Measurements from ENCODE around the gene RPL13A. TPM values are rescaled to one million over a fixed set of nuclear protein-coding genes. Genes with fewer than 3 reads are reported as not detected.
"Not testable (repeated sequence)": the region's sequence is repeated elsewhere in the genome, so short reads cannot be mapped to it uniquely, and the experiment has no call there.

The RPL13A gene
- total RNA-seq, 1 donor from 2014 or later = 2,203 TPM

DNA sequence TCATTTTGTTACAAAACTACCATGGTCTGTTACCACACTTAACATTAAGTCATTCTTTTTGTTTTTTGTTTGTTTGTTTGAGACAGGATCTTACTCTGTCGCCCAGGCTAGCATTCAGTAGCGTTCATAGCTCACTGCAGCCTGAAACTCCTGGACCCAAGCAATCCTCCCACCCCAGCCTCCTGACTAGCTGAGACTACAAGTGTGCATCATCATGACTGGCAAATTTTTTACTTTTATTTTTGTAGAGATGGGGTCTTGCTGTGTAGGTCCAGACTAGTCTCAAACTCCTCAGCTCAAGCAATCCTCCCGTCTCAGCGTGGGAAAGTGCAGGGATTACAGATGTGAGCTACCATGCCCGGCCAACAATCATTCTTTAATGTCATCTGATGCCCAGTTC is 31.1 kb upstream of the RPL13A start:
- DNase-seq = no peak

- no peak for DNase-seq
Measured at GRCh38 chr19:49458567-49458903, 28.9 kb upstream of the RPL13A start.

- no peak for DNase-seq
Measured at GRCh38 chr19:49459388-49459787, 28.0 kb upstream of the RPL13A start.

GRCh38 chr19:49461130-49461529 is 26.3 kb upstream of the RPL13A start:
- DNase-seq = not testable (repeated sequence)

DNA sequence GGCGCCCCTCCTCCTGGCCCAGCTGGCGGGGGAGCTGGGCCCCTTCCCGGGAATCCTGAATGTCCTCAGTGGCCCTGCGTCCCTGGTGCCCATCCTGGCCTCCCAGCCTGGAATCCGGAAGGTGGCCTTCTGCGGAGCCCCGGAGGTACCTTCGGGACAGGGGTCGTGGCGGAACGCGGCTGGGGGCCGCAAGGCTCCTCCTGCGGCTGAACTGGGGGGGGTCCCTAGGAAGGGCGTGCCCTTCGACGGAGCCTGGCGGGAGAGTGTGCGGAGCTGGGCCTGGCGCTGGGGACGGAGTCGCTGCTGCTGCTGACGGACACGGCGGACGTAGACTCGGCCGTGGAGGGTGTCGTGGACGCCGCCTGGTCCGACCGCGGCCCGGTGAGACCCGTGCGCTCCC is 25.8 kb upstream of the RPL13A start:
- no peak for DNase-seq

DNA sequence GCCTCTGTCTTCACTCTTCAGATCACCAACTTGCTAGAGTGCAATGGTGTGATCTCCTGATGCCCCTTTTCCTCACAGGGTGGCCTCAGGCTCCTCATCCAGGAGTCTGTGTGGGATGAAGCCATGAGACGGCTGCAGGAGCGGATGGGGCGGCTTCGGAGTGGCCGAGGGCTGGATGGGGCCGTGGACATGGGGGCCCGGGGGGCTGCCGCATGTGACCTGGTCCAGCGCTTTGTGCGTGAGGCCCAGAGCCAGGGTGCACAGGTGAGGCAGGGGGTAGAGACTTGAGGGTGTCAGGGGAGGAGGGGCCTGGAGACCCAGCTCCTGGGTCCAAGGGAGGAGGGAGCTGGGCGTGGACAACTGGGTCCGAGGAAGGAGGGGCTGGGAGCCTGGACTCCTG is 24.9 kb upstream of the RPL13A start:
- no peak for DNase-seq

- DNase-seq = no peak
Measured at GRCh38 chr19:49463960-49464740, 23.3 kb upstream of the RPL13A start.

DNA sequence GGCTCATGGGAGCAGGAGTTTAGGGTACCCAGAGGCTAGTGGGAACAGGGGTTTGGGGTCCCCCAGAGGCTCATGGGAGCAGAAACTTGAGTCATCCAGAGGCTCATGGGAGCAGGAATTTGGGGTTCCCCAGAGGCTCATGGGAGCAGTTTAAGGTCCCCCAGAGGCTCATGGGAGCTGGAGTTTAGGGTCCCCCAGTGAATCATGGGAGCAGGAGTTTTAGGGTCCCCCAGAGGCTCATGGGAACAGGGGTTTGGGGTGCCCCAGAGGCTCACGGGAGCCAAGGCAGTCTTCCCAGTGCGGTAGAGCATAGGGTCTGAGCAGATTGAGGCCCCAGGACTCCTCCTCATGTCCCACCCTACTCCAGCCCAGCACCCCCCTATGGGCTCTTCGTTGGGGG is 22.0 kb upstream of the RPL13A start:
- DNase-seq = no peak

DNA sequence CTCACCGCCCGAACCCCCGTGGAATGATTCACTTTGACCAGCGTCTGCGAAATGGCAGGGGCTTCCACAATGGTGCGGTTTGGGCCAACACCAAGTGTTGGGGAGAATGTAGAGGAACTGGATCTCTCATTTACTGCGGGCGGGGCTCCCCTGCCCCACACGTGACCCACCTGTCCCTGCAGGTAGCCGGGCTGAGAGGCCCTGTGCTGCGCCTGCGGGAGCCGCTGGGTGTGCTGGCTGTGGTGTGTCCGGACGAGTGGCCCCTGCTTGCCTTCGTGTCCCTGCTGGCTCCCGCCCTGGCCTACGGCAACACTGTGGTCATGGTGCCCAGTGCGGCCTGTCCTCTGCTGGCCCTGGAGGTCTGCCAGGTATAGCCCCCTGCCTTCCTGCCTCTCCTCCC is 19.2 kb upstream of the RPL13A start:
- DNase-seq = no peak

- no peak for DNase-seq
Measured at GRCh38 chr19:49468746-49469447, 18.5 kb upstream of the RPL13A start.

DNA sequence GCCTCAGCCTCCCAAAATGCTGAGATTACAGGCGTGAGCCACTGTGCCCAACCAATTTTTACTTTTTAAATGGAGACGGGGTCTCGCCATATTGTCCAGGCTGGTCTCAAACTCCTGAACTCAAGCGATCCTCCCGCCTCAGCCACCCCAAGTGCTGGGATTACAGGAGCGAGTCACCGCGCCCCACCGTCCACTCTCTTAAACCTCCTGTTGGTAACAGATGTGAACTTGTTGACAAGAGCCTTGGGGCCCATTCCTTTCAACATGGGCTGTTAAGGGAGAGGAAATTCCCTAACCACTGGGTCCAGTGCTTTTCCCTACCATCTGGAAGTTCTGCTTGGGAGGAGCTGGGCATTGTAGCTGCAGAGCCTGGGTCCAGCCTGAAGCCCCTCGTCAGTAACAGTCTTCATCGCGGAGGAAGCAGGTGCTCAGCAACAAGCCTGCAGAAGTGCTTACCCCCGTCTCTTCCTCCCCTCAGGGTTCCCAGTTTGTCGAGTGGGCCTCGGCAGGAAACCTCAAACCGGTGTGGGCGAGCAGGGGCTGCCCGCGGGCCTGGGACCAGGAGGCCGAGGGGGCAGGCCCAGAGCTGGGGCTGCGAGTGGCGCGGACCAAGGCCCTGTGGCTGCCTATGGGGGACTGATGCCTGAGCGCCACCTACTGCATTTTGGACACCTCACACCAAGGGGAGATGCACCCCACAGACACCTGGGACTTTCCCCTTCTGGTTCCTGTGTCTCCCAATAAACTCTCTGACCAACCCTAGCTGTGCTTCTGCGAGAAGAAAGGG is 17.4 kb upstream of the RPL13A start:
- DNase-seq = no peak

DNA sequence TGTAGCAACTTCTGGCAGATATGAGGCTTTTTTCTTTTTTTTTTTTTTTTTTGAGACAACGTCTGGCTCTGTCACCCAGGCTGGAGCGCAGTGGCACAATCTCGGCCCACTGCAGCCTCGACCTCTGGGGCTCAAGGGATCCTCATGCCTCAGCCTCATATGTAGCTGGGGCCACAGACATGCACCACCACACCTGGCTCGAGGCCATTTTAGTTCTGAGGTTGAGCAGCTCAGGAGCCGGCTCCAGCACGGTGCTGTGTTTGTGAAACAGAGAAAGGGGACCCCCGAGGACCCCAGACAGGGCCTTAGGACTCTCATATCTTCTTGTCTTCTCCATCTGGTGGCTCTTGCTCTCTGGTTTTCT is 16.8 kb upstream of the RPL13A start:
- no peak for DNase-seq

GRCh38 chr19:49472936-49473335 is 14.5 kb upstream of the RPL13A start:
- DNase-seq = no peak

- not testable (repeated sequence) for DNase-seq
Measured at GRCh38 chr19:49473501-49473867, 13.9 kb upstream of the RPL13A start.

DNA sequence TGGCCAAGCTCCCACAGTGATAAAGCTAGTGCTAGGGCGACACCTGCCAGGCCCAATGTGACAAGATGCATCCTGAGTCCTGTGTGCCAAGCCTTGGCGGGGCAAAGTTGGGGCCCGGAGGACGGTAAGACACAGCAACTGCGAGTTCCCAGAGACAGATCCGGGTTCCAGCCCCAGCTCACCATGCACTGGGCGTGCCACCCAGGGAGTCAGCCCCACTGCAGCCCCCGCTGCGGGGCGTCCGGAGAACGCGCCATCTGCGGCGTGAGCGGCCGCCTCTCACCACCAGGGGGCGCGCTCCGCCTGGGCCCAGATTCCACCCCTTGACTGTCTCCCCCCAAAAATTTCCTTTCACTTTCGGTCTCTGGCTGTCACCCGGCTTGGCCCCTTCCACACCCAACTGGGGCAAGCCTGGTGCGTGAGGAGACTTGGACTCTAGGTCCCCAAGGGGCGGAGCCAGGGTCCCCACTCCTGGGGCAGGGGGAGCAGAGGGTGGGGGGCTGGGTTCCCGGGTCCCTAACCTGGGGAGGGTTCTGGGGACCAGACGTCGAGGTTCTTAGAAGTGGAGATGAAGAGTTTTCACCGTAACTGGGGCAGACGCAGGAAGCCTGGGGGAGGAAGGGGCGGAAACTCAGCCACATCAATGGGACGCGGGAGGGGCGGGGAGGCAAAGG is 13.4 kb upstream of the RPL13A start, which contains the start of gene FLT3LG:
FLT3LG (plus strand) TSS at position 348 of the 674 bp plus-strand sequence. CDS start 425 bp downstream, outside the sequence.
- peak; percentile 11 for DNase-seq

- DNase-seq = no peak
Measured at GRCh38 chr19:49474542-49474924, 12.9 kb upstream of the RPL13A start.

DNA sequence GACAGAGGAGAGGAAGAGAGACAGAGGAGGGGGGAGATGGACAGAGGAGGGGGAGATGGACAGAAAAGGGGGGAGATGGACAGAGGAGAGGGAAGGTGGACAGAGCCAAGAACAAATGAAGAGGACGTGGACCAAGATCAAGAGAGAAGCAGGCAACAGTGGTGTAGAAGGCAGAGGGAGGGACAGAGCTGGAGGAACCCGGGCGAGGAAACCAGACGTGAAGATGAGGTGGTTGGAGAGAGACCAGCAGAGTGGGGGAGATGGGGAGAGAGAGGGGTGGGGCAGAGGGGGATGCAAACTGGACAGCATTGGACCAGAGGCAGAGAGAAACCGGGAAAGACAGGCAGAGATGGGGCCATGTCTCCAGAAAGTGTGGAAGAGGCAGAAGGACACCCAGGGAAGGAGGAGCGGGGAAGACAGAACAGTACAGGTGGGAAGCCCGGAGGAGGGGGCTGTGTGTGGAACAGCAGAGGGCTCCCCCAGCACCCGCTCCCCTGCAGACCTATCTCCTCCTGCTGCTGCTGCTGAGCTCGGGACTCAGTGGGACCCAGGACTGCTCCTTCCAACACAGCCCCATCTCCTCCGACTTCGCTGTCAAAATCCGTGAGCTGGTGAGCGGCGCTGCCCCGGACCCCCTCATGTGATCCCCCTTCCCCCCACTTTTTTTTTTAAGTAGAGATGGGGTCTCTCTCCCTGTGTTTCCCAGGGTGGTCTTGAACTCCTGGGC is 12.1 kb upstream of the RPL13A start:
- no peak for DNase-seq

DNA sequence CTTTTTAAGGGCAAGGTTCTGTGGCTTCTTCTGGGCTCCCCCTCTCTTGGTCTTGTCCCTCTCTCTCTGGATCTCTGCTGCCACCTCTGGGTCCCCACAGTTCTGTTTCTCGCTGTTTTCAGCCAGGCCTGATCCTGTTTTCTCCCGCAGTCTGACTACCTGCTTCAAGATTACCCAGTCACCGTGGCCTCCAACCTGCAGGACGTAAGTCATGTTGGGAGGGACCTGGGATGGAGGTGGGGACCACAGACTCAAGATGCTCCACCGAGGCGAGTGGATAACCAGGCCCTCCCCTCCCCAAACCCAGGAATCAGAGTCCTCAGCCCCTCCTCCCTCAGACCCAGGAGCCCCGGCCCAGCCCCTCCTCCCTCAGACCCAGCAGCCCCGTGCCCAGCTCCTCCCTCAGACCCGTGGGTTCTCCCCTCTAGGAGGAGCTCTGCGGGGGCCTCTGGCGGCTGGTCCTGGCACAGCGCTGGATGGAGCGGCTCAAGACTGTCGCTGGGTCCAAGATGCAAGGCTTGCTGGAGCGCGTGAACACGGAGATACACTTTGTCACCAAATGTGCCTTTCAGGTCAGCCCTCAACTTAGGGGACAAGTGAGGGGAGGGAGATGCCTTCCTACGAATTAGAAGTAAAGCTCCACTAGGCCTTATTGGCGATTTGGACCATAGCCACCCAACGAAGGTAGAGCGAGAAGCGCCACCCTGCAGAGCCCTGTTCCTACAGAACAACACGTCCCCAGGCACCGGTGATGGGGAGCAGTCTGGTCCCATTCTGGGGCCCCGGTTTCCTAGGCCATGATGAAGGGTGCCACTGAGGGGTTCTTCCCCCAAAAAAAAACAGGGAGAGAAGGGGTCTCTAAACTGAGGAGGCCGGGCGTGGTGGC is 11.2 kb upstream of the RPL13A start:
- no peak for DNase-seq

- DNase-seq = no peak
Measured at GRCh38 chr19:49479975-49480628, 7.3 kb upstream of the RPL13A start.

DNA sequence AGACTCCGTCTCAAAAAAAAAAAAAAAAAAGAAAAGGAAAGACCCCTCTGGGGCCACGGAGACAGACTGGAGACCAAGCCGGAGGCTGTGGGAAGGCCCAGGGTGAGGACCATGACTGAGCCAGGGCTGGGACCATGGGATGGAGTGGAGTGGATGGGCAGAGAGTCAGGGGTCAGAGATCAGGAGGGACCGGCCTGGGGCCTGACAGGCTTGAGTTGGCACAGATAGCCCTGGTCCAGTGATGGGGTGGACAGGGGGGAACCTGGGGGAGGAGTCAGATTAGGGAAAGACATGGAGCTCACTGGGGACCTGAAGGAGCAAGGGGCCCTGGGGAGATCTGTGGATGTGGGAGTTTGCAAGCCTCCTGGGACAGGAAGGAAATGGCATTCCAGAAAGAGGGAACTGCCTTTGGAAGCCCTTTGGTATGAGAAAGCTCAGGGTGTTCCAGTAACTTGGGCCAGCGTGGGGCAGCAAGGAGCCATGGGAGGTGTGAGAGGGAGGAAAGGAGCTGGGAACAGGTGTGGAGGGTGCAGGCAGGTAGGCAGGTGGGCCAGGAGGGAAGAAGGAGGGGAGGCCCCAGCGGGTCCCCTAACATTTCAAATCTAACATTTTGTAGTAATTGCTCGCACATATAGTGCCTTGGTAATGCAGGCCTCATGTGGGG is 6.3 kb upstream of the RPL13A start:
- no peak for DNase-seq
